Measurements from ENCODE around the gene PITRM1. TPM values are rescaled to one million over a fixed set of nuclear protein-coding genes. Genes with fewer than 3 reads are reported as not detected.

Gene PITRM1
- total RNA-seq, 1 experiment from 2014 or later = 70.4 TPM

DNA sequence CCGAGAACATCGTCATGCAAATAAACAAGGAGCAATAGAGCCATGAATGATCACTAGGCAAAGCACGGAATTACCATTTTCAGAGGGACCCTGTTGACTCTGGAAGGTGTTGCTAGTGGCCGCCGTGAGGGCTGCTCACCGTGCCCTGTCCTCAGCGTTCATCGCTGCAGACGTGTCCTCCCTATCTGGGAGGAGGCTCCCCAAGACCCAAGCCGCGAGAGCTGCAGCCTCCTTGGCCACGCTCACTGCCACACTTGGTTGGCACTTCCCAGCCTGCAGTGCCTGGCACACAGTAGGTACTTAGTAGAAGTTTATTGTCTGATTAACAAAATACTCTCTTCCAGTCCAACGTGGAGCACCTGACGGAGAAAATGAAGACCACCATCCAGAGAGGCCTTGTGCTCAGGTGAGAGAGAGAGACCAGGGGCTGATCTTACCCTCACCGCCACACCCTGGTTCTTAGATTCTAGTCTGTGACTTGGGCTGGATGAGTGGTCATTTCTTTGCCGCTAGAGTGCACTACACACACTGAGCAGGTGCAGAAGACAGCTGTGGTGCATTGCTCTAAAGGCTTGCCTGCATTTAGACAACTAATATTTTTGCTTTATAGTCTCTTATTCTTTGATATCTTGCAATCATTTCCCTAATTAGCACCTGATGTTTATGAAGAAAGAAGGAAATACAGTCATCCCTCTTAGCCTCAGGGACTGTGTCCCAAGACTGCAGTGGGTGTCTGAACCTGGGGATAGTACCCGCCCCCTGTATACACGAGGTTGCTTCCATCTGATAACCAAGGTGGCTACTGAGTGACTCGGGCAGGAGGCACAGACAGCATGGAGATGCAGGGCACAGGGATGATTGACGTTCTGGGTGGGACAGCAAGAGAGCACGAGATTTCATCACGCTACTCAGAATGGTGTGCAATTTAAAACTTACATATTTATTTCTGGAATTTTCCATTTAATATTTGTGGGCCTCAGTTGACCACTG lies 40.3 kb downstream of the PITRM1 start:
- Mint-ChIP-seq H3K27me3 (ENCODE audit: unreplicated experiment) (no peaks in the 10 kb centered on the region), H3K4me1 (ENCODE audit: low read depth, unreplicated experiment) (no peaks in the 10 kb centered on the region), H3K4me3 (ENCODE audit: low read depth, unreplicated experiment) (no peak overlapping the region), H3K36me3 (ENCODE audit: insufficient read depth, unreplicated experiment) (peaks cover 94% of the 10 kb centered on the region), H3K9me3 (ENCODE audit: low read depth, unreplicated experiment) (no peaks in the 10 kb centered on the region), H3K27ac (ENCODE audit: unreplicated experiment) (no peak overlapping the region)
- intact Hi-C loops (cut with micrococcal nuclease; ENCODE audit: unreplicated experiment) = no loop called here
- BruUV-seq (replicated peaks) = no TSS peak
- DNase-seq = no peak
- CTCF ChIA-PET = no interaction called here
- no peak for TF ChIP-seq CTCF (IDR thresholded peaks at IDR 0.05; ENCODE audit: unreplicated experiment)

DNA sequence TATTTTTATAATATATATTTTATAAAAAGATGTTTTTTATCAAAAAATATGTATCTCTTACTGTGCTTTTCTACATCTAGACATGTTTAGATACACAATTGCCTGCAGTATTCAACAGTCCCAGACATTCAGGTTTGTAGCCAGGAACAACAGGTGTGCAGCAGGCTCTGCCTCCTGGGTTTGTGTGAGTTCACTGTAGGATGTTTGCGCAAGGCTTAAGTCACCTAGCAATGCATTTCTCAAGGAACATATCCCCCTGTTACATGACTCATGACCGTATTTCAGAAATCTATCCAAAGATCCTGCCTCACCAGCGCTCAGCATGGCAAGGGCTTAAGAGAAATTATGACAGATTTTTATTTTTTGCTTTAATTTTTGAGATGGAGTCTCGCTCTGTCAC lies 41.5 kb downstream of the PITRM1 start:
- peaks cover 96% of the 10 kb centered on the region for H3K36me3 Mint-ChIP-seq (ENCODE audit: insufficient read depth, unreplicated experiment)
- no peaks in the 10 kb centered on the region for H3K27me3 Mint-ChIP-seq (ENCODE audit: unreplicated experiment)
- BruUV-seq (replicated peaks) = no TSS peak
- no peak for TF ChIP-seq CTCF (IDR thresholded peaks at IDR 0.05; ENCODE audit: unreplicated experiment)
- no peak overlapping the region for H3K27ac Mint-ChIP-seq (ENCODE audit: unreplicated experiment)
- intact Hi-C loops (cut with micrococcal nuclease; ENCODE audit: unreplicated experiment) = no loop called here
- no peak for DNase-seq
- no peaks in the 10 kb centered on the region for H3K9me3 Mint-ChIP-seq (ENCODE audit: low read depth, unreplicated experiment)
- CTCF ChIA-PET = no interaction called here
- H3K4me3 Mint-ChIP-seq (ENCODE audit: low read depth, unreplicated experiment) = no peak overlapping the region
- H3K4me1 Mint-ChIP-seq (ENCODE audit: low read depth, unreplicated experiment) = no peaks in the 10 kb centered on the region

DNA sequence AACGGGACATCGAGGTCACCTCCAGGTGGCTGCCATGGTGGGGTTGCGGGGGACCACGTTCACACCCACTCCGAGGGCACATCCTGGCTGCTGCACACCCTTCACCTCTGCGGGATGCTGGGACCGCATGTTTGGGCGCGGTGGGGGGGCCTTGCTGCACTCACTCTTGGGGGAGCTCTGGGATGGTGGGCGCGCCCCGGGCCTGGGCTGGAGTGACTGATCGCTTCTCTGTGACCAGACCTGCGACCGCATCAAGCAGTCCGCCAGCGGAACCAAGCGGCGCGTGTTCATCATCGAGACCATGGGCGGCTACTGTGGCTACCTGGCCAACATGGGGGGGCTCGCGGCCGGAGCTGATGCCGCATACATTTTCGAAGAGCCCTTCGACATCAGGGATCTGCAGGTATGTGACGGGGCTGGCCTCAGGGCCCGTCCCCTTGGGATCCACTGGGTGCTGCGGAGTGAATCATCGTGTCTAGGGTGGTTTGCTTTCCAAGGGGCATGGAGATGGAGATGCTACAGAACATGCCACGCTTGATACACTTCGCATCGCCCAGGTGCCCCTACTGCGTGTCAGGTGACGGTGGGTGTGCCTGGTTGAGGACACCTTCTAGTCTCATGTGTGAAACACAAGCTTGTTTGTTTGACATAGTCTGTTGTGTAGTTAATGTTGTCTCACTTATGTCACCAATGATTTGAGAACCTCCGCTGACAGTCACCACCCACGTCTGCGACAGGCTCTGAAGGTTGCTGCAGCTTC lies 42.8 kb downstream of the PITRM1 start:
- no peak for DNase-seq
- no peaks in the 10 kb centered on the region for H3K27me3 Mint-ChIP-seq (ENCODE audit: unreplicated experiment)
- peak overlapping the region; percentile 75 for H3K27ac Mint-ChIP-seq (ENCODE audit: unreplicated experiment)

More for the DNA sequence above, 42.8 kb downstream of the PITRM1 start:
- intact Hi-C loops (cut with micrococcal nuclease; ENCODE audit: unreplicated experiment) = no loop called here
- peaks cover 93% of the 10 kb centered on the region for H3K36me3 Mint-ChIP-seq (ENCODE audit: insufficient read depth, unreplicated experiment)
- TF ChIP-seq CTCF (IDR thresholded peaks at IDR 0.05; ENCODE audit: unreplicated experiment) = no peak
- CTCF ChIA-PET = no interaction called here
- H3K9me3 Mint-ChIP-seq (ENCODE audit: low read depth, unreplicated experiment) = no peaks in the 10 kb centered on the region
- no peaks in the 10 kb centered on the region for H3K4me1 Mint-ChIP-seq (ENCODE audit: low read depth, unreplicated experiment)
- no TSS peak for BruUV-seq (replicated peaks)
- no peak overlapping the region for H3K4me3 Mint-ChIP-seq (ENCODE audit: low read depth, unreplicated experiment)

All from Calu3 (cell line).